Measurements from ENCODE around the gene NLRP10.
A peak's percentile ranks its signal among the peaks of the same experiment; 100 is the strongest.

NLRP10 gene

DNA sequence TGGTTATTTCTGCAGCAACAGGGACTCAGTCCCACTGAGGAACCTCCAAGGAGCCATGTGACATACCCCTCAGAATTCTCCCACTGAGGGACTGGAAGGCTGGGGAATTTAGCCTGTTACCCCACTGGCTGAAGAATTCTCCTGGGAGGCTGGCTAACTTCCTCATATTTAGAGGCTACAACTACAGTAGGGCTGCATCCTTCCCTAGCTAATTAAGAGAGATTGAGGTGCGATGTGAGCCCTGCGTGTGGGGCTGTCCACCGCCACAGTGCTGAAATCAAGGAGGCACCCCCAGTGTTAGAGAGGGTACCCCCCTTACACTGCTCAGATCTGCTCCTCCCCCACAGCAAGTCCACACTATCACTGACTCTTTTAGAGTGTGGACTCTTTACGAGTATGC is 43.0 kb upstream of the NLRP10 start:
- TF ChIP-seq CTCF (IDR thresholded peaks at IDR 0.05; ENCODE audit: unreplicated experiment in 3 of 3): no peak
- Mint-ChIP-seq H3K9me3 (no peaks in the 10 kb centered on the region), H3K4me1 (no peaks in the 10 kb centered on the region), H3K36me3 (ENCODE audit: low read depth) (no peaks in the 10 kb centered on the region), H3K4me3 (no peak overlapping the region), H3K27me3 (ENCODE audit: low read depth) (peaks cover 12% of the 10 kb centered on the region), H3K27ac (no peak overlapping the region)

- no peaks in the 10 kb centered on the region for H3K9me3 Mint-ChIP-seq
- H3K27ac Mint-ChIP-seq: no peak overlapping the region
- TF ChIP-seq CTCF (IDR thresholded peaks at IDR 0.05; ENCODE audit: unreplicated experiment in 3 of 3): peak; percentile 87 to 90 (median 89)
- no peaks in the 10 kb centered on the region for H3K36me3 Mint-ChIP-seq (ENCODE audit: low read depth)
- no peaks in the 10 kb centered on the region for H3K4me1 Mint-ChIP-seq
- H3K4me3 Mint-ChIP-seq: no peak overlapping the region
- H3K27me3 Mint-ChIP-seq (ENCODE audit: low read depth): peaks cover 7% of the 10 kb centered on the region
Observed at GRCh38 chr11:8006349-8006977, 41.2 kb upstream of the NLRP10 start.

- H3K27ac Mint-ChIP-seq: no peak overlapping the region
- no peaks in the 10 kb centered on the region for H3K4me1 Mint-ChIP-seq
- H3K4me3 Mint-ChIP-seq: no peak overlapping the region
- H3K36me3 Mint-ChIP-seq (ENCODE audit: low read depth): peaks cover under 1% of the 10 kb centered on the region
- no peaks in the 10 kb centered on the region for H3K9me3 Mint-ChIP-seq
- no peak for TF ChIP-seq CTCF (IDR thresholded peaks at IDR 0.05; ENCODE audit: unreplicated experiment in 3 of 3)
- H3K27me3 Mint-ChIP-seq (ENCODE audit: low read depth): peaks cover 7% of the 10 kb centered on the region
Observed at GRCh38 chr11:8005556-8005955, 40.3 kb upstream of the NLRP10 start.

DNA sequence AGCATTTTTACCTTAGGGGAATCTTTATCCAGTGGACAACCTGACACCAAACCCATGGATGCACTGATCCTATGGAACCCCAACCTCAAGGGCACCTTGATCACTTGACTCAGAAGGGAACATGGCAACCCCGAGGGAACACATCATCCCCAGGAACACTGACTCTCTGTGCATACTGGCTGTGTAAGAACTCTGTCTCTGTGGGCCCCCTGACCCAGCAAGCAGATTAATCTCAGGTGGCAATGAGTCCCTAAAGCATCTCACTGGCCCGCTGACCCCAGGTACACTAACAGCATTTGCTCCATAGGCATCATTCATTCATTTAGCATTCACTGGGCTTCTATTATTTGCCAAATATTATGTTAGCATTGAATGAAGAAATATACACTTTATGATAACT is 38.8 kb upstream of the NLRP10 start:
- Mint-ChIP-seq H3K9me3 (no peaks in the 10 kb centered on the region), H3K4me1 (no peaks in the 10 kb centered on the region)
- no peak for TF ChIP-seq CTCF (IDR thresholded peaks at IDR 0.05; ENCODE audit: unreplicated experiment in 3 of 3)

DNA sequence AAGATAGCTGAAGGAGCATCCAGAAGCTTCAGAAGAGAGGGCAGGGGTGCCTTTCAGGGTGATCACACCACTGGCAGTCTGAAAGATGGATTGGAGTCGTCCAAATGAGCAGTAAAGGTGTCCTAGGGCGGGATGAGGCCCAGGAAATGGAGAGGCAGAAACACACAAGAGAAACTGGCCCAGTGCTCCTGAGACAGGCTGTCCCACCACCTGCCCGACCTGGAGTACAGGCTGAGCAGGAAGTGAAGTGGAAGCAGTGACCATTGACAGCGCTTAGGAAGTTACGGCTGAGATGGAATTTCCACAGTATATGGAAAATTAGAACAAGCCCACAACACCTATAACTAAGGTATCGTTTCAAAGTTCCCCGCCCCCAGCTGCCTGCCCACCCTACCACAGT is 37.9 kb upstream of the NLRP10 start:
- H3K9me3 Mint-ChIP-seq: no peaks in the 10 kb centered on the region
- TF ChIP-seq CTCF (IDR thresholded peaks at IDR 0.05; ENCODE audit: unreplicated experiment in 3 of 3): no peak
- no peak overlapping the region for H3K27ac Mint-ChIP-seq
- no peaks in the 10 kb centered on the region for H3K27me3 Mint-ChIP-seq (ENCODE audit: low read depth)
- H3K4me3 Mint-ChIP-seq: no peak overlapping the region
- H3K4me1 Mint-ChIP-seq: no peaks in the 10 kb centered on the region
- peaks cover 24% of the 10 kb centered on the region for H3K36me3 Mint-ChIP-seq (ENCODE audit: low read depth)

More for the DNA sequence above, 38.8 kb upstream of the NLRP10 start:
- Mint-ChIP-seq H3K27ac (no peak overlapping the region), H3K27me3 (ENCODE audit: low read depth) (no peaks in the 10 kb centered on the region), H3K4me3 (no peak overlapping the region), H3K36me3 (ENCODE audit: low read depth) (peaks cover 16% of the 10 kb centered on the region)

DNA sequence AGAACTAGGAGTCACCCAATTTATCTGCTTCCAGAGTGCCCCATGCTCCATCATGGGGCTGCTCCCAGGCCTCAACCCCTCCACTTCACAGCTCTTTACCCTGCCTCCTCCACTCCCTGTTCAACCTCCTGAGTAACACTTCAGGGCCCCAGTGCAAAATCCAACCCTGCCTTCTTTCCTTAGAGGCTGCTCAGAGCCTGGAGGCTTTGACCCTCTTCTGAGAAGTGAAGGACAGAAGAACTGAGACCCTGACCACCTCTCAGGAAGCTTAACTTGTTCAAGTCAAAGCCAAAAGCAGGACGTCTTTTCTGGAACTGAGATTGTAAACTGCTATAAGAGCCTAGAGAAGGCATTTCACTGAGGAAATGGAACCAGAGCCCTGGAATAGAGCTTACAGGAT is 37.4 kb upstream of the NLRP10 start:
- Mint-ChIP-seq H3K27me3 (ENCODE audit: low read depth) (no peaks in the 10 kb centered on the region), H3K9me3 (no peaks in the 10 kb centered on the region), H3K4me3 (no peak overlapping the region), H3K4me1 (no peaks in the 10 kb centered on the region), H3K36me3 (ENCODE audit: low read depth) (peaks cover 27% of the 10 kb centered on the region), H3K27ac (no peak overlapping the region)
- TF ChIP-seq CTCF (IDR thresholded peaks at IDR 0.05; ENCODE audit: unreplicated experiment in 3 of 3): no peak

Data from nephron (organoid).